Upper lobe of right lung (tissue), 1 donor: ENCODE results near the gene PRDM16. TPM values are rescaled to one million over a fixed set of nuclear protein-coding genes. Genes with fewer than 3 reads are reported as not detected.

Experiments
- ATAC-seq: fragments of 200-7000 bp; cut with Tn5 transposase; one replicate; pipeline ENCODE4 v1.9.1; 2020; ENCODE audit warnings: mild to moderate bottlenecking, moderate library complexity
- DNase-seq: peaks from one replicate; pipeline ENCODE4 v3.0.0-alpha.2; 2020
- H3K27ac ChIP-seq: fragments of 200-600 bp; one replicate; pipeline ENCODE4 v1.8.0; 2022
- H3K27me3 ChIP-seq: fragments of 200-600 bp; one replicate; pipeline ENCODE4 v1.8.0; 2022; ENCODE audit warnings: mild to moderate bottlenecking
- H3K36me3 ChIP-seq: fragments of 200-600 bp; one replicate; pipeline ENCODE4 v1.8.0; 2022
- H3K4me1 ChIP-seq: fragments of 200-600 bp; one replicate; pipeline ENCODE4 v1.8.0; 2022
- H3K4me3 ChIP-seq: fragments of 200-600 bp; one replicate; pipeline ENCODE4 v1.8.0; 2022; ENCODE audit warnings: mild to moderate bottlenecking
- H3K9me3 ChIP-seq: fragments of 200-600 bp; one replicate; pipeline ENCODE4 v1.8.0; 2022
- CTCF ChIP-seq: fragments of 200-600 bp; IDR thresholded peaks from one replicate; pipeline ENCODE4 v1.8.0; 2022; ENCODE audit warnings: antibody characterized with exemption
- intact Hi-C: fragments of 100-400 bp; cut with DNase I; formaldehyde crosslinking; loops from one replicate; pipeline ENCODE4 v1.11.0; 2022
- total RNA-seq: library from RNA; stranded (reverse); fragmentation: NEBNext Ultra II Directional; extraction: Animal tissue kit (Norgen Biotek cat#: 25700); gene quantifications from one replicate; pipeline ENCODE4 v1.2.1, GENCODE V29; 2021
- donor health status: DM: no; HTN: yes; CAD: no; lungs with severe emphysema.

PRDM16 gene
- total RNA-seq, 1 donor from 2014 or later: 21.0 TPM

- Histone ChIP-seq H3K27ac (peak overlapping the region; percentile 47), H3K27me3 (peaks cover 28% of the 10 kb centered on the region), H3K4me3 (no peak overlapping the region), H3K36me3 (no peaks in the 10 kb centered on the region), H3K4me1 (peaks cover 17% of the 10 kb centered on the region), H3K9me3 (no peaks in the 10 kb centered on the region)
- no peak for DNase-seq
- no peak for TF ChIP-seq CTCF
- peak; percentile 42 for ATAC-seq
- intact Hi-C loops: loop anchor here (10.0 kb wide), 1 partner anchor 336 kb away; no protein-coding TSS in a partner anchor
These were observed 9.4 kb downstream of the PRDM16 start for GRCh38 chr1:3078430-3078861.

GRCh38 chr1:3078871-3079270 lies 9.9 kb downstream of the PRDM16 start:
- H3K4me3 ChIP-seq: no peak overlapping the region
- peak overlapping the region; percentile 47 for H3K27ac ChIP-seq
- no peaks in the 10 kb centered on the region for H3K36me3 ChIP-seq
- intact Hi-C loops: loop anchor here (10.0 kb wide), 1 partner anchor 336 kb away; no protein-coding TSS in a partner anchor
- ATAC-seq: no peak
- peaks cover 24% of the 10 kb centered on the region for H3K27me3 ChIP-seq
- no peak for DNase-seq
- peaks cover 17% of the 10 kb centered on the region for H3K4me1 ChIP-seq
- no peaks in the 10 kb centered on the region for H3K9me3 ChIP-seq
- TF ChIP-seq CTCF: no peak

- intact Hi-C loops: loop anchor here (10.0 kb wide), 1 partner anchor 335 kb away; no protein-coding TSS in a partner anchor
- TF ChIP-seq CTCF: no peak
- DNase-seq (no peak), ATAC-seq (peak; percentile 41)
- Histone ChIP-seq H3K4me1 (peaks cover 17% of the 10 kb centered on the region), H3K27me3 (peaks cover 18% of the 10 kb centered on the region), H3K27ac (peak overlapping the region; percentile 47), H3K9me3 (no peaks in the 10 kb centered on the region), H3K36me3 (no peaks in the 10 kb centered on the region), H3K4me3 (no peak overlapping the region)
These were observed 10.5 kb downstream of the PRDM16 start for GRCh38 chr1:3079381-3080052.

- no peak for ATAC-seq
- no peak overlapping the region for H3K4me3 ChIP-seq
These were observed 11.3 kb downstream of the PRDM16 start for GRCh38 chr1:3080053-3080955.

More at GRCh38 chr1:3080053-3080955, 11.3 kb downstream of the PRDM16 start:
- DNase-seq: no peak
- Histone ChIP-seq H3K4me1 (peaks cover 17% of the 10 kb centered on the region), H3K27me3 (peaks cover 14% of the 10 kb centered on the region), H3K27ac (peak overlapping the region; percentile 47), H3K9me3 (no peaks in the 10 kb centered on the region), H3K36me3 (no peaks in the 10 kb centered on the region)
- intact Hi-C loops: no loop called here
- no peak for TF ChIP-seq CTCF
